ENCODE measurements around the gene CDKAL1.
"Not testable (repeated sequence)": the region's sequence is repeated elsewhere in the genome, so short reads cannot be mapped to it uniquely, and the experiment has no call there.

Gene CDKAL1

DNA sequence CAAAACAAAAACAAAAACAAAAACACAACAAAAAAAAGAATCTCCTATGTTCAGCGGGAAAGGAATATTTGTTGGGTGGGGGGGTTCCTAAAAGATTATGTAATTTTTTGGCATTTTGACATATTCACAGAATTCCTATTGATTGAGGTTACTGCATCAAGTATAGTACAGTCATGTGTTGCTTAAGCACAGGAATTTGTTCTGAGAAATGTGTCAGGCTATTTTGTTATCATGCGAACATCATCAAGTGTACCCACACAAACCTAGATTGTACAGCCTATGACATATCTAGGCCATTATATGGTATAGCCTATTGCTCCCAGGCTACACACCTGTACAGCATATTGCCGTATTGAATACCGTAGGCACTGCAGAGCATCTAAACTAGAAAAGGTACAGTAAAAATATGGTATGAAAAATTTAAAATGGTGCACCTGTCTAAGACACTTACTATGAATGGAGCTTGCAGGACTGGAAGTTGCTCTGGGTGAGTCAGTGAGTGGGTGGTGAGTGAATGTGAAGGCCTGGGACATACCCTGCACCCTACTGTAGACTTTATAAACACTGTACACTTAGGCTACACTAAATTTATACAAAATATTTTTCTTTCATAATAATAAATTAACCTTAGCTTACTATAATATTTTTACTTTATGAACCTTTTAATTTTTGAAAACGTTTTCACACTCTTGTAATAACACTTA lies 110.6 kb downstream of the CDKAL1 start:
- DNase-seq = no peak

DNA sequence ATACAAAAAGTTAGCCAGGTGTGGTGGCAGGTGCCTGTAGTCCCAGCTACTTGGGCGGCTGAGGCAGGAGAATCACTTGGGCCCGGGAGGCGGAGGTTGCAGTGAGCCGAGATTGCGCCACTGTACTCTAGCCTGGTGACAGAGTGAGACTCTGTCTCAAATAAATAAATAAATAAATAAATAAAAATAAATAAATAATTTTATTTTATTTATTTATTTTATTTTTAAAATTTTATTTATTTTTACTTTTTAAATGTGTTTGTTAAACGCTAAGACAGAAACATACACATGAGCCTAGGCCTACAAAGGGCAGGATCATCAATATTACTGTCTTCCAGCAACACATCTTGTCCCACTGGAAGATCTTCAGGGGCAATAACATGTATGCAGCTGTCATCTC lies 111.3 kb downstream of the CDKAL1 start:
- DNase-seq = not testable (repeated sequence)

DNA sequence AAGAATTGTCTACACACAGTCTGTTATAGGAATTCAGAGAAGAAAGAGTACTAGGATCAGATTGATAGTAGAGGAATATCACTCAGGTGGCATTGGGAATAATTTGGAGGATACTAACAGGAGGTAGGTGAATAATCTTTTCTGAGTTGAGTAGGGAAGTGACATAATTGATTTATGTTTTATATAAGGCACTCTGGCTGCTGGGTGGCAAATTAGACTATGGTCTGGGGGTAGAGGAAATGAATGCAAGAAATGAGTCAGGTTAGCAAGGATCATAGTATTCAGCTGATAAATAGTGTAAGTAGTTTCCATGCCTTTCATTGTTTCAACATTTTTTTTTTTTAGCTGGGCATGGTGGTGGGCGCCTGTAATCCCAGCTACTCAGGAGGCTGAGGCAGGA lies 113.3 kb downstream of the CDKAL1 start:
- no peak for DNase-seq

DNA sequence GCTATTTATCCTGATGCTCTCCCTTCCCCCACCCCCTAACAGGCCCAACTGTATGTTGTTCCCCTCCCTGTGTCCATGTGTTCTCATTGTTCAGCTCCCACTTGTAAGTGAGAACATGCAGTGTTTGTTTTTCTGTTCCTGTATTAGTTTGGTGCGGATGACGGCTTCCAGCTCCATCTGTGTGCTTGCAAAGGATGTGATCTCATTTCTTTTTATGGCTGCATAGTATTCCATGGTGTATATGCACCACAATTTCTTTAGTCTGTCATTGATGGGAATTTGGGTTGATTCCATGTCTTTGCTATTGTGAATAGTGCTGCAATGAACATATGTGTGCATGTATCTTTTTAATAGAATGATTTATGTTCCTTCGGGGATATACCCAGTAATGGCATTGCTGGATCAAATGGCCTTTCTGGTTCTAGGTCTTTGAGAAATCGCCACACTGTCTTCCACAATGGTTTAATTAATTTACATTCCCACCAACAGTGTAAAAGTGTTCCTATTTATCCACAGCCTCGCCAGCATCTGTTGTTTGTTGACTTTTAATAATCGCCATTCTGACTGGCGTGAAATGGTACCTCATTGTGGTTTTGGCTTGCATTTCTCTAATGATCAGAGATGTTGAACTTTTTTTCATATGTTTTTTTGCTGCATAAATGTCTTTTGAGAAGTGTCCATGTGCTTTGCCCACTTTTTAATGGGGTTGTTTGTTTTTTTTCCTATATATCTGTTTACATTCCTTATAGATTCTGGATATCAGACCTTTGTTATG lies 115.6 kb downstream of the CDKAL1 start:
- DNase-seq = not testable (repeated sequence)

DNA sequence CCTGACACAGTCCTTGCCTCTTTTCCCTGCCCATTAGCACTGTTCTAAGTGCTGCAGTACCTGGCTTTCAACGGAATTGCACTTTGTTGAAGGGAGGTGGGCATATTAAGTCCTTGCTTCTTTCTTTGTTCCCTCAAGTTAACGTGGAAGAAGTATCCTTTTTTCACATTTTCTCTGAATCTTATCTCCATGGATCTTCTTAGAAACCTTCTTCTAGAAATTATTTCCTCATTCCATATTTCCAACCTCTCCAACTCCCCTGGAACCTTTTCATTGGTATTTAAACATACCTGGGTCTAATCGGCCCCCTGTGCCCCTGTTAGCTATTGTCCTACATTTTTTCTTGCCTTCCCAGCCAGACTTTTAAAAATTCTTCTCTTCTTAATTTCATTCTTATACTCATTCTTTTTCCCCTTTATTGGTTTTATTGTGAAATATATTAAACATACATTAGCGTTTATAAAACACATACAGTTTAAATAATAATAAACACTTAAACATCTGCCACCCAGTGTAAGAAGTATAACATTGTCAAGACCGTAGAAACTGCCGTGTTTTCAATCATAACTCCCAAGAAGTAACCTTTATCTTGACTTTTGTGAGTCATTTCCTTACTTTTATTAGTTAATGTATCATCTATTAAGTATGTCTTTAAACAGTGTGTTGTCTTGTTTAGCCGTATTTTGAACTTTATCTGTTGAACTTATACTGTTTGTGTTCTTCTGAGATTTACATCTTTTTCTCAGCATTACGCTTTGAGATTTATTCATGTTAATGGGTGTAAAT lies 118.2 kb downstream of the CDKAL1 start:
- no peak for DNase-seq

DNA sequence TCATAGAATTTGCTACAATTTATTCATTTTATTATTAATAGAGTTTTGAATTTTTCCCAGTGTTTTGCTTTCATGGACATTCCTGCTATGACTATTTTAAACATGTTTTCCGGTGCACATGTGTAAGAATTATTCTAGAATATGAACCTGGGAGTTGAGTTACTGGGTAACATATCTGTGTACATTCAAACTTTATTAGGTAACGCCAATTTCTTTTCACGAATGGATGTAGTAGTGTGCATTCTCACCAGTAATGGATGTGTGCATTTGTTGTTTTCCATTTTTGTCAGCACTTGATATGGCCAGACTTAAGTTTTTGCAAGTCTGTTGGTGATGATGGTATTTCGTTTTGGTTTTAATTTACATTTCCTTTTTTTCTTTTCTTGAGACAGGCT lies 118.8 kb downstream of the CDKAL1 start:
- no peak for DNase-seq

DNA sequence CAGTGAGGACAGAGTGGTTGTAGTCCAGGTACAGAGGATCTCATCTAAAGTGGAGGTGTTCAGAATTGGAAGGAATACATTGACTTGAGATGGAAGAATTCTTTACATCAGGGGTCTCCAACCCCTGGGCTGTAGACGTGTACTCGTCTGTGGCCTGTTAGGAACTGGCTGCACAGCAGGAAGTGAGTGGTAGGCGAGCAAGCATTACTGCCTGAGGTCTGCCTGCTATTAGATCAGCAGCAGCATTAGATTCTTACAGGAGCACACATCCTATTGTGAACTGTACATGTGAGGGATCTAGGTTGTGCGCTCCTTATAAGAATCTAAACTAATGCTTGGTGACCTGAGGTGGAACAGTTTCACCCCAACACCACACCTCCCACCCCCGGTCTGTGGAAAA lies 121.1 kb downstream of the CDKAL1 start:
- DNase-seq = no peak

DNA sequence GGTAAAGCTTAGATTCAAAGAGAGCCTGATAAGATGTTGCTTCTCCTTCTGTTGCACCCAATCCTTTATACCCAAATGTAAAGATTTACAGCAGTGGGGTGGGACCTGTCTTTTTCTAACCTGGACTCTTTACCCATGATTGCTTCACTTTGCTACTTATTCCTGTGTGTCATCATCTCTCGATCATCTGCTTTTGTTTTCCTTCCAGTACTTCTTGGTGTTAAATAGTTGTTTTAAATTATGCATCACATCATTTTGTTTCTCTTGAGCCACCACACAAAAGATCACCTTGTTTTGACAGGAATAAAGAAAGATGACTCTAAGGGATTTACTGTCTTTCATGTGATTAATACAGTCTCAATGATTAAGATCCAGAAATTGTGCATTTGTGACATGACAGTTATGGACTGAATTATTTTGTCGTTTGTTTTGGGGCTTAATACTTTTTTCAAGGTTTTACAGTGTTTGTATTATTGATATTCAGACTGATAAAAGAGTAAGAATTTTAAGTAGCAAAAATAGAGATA lies 123.1 kb downstream of the CDKAL1 start:
- no peak for DNase-seq

DNA sequence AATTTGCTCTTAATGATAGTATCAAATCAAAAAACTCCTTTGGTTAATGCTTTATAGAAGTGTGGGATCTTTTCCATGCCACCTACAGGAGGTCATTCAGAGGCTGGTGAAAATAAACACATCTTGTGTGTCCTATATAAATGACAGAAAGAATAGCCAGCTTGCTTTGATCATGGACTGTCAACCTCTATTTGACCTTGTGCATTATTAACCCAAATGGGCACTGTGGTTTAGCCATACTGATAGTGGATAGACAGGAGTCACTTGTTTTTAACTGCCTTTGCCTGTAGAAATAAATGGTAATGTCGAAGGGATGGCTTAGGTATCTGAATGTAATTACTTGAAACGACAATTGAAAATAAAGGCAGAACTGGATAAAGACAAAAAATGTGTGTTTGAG lies 123.8 kb downstream of the CDKAL1 start:
- no peak for DNase-seq

DNA sequence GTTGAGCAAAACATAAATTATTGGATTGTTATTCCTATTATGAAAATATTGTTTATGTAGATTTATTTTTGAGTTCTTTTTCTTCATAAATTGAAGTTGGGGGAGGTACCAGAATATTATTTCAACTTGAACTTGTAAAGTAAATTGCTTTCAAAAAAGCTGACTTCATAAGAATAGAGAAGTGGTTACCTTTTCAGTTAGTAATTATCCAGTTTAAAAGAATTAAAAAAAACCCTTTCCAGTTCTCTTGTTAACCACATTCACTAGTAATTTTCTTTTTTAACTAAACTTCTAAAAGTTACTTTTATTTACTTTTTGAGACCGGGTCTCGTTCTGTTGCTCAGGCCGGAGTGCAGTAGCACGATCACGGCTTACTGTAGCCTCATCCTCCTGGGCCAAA lies 124.3 kb downstream of the CDKAL1 start:
- no peak for DNase-seq

DNA sequence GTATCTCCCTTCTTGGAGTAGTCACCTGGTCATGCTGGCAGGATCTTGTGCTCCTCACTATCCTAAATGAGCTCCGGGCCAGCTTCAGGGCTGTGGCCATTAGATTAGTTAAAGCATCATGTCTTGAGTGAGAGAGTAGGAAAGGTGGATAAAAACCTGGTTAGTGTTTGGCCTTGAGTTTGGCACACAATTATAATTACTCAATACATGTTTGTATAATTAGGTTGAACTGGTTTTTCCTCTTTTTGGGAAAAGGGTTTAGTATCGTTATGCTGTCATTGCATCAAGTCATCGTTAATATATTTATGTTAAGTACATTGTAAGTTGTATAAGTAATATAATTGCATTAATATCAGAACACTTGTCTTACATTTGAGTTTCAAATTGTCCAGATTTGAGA lies 126.3 kb downstream of the CDKAL1 start:
- no peak for DNase-seq

DNA sequence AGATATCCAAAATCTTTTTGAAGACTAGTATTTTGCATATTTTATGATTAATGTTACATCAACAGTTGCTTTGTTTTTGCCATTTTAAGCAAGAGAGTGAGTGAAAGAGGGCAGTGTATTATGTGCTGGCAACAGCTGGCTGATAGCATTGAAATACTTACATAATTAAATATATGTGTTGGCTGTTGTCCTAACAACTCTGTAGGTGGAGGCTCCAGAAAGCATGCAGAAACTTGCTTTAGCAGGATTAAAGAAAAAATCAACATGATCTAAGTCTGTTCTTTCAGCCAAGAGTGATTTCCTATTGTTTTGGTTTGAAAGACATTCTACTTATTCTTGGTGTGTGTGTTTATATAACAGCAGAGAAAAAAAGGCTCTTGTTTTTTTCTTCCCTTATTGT lies 127.5 kb downstream of the CDKAL1 start:
- no peak for DNase-seq

DNA sequence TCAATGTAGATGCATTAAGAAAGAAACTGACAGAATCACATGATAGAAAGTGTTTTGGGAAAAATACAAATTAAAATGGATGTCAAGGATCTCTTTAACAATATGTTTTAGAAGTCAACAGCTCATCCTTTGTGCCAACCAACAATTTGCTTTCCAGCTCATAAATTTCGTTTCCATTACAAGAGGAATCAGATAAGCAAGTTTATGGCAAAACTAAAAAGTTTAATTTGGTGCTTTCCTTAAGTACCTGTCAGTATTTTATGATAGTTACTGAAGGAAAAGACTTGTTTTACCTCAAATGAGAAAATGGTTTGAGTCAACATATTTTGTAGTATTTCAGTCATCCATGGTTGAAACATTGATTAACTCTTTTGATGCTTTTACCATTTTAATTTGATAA lies 130.0 kb downstream of the CDKAL1 start:
- no peak for DNase-seq

DNA sequence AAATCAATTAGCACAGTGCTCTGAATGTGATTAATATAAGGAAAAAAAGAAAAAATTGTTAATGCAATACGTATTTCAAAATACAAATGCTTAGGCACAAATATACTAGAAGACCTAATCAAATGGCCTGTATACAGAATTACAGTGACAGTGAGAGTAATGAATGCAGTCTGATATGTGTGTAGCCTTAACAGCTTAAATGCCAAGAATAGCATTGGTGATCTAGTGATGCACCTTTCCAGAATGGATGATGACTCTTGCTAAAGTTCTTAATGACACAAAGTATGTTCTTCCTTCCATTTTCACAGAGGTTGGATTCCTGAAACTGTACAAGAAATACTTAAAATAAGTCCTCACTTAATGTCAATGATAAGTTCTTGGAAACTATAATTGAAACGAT lies 131.0 kb downstream of the CDKAL1 start:
- DNase-seq = no peak

DNA sequence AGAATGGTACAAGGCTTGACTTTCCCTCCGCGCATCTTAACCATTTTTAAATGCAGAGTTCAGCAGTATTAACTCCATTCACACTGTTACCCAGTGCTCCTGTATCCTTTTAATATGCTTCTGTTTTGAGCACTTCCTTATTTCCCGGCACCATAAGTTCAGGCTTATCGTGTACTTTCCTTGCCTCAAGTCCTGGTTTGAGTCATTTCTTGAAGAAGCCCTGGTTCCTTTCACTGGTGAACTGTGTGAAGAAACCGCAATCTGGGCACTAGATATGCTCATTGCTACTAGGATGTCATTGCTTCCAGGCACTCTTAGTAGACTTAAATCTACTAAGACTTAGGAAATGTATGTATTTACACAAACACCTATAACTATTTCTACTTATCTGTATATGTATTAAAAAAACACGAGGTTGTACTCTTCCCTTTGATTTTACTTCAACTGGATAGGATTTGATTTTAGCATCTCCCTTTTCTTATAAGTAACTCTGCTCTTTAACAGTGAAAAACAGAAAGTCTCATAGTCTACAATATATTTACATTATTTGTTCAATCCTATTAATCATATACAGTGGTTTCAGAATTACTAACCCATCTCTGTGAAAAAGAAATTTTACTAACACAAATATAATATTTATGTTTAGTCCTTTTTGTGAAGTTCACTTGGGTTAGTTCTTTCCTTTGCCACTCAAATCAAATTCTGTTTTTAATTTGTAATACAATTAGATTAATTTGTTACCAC lies 135.5 kb downstream of the CDKAL1 start:
- DNase-seq = no peak

DNA sequence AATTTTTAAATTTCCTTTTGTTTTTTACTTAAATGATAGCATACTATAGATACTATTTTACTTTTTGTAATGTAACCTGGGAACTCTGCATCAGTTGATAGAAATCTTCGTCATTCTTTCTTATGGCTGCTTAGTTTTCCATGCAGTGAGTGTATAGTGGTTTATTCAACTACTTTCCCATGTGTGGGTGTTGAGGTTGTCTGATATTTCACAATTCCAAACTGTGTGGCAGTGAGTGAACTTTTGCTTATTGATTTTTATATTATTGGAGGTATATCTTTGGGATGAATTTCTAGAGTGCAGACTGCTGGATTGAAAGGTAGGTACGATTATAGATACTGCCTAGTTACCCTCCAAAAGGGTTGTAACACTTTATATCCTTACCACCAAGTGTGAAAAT lies 136.5 kb downstream of the CDKAL1 start:
- no peak for DNase-seq

DNA sequence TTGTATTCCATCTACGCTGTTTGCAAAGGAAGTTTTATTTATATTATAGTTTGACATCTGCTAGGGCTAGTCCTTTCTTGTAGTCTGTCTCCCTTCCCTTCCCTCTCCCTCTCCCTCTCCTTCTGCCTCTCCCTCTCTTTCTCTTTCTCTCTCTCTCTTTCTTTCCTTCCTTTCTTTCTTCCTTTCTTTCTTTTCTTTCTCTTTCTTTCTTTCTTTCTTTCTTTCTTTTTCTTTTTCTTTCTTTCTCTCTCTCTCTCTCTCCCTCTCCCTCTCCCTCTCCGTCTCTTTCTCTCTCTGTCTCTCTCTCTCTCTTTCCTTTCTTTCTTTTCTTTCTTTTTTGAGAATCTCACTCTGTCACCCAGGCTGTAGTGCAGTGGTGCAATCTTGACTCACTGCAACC lies 137.8 kb downstream of the CDKAL1 start:
- DNase-seq = no peak

DNA sequence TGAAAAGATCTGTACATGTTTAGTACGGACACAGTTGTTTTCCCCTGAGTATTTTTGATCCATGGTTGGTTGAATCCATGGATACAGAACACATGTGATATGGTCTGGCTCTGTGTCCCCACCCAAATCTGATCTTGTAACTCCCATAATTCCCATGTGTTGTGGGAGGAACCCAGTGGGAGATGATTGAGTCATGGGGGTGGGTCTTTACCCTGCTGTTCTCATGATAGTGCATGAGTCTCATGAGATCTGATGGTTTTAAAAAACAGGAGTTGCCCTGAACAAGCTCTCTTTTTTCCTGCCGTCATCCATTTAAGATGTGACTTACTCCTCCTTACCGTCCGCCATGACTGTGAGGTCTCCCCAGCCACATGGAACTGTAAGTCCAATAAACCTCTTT lies 139.2 kb downstream of the CDKAL1 start:
- DNase-seq = no peak

DNA sequence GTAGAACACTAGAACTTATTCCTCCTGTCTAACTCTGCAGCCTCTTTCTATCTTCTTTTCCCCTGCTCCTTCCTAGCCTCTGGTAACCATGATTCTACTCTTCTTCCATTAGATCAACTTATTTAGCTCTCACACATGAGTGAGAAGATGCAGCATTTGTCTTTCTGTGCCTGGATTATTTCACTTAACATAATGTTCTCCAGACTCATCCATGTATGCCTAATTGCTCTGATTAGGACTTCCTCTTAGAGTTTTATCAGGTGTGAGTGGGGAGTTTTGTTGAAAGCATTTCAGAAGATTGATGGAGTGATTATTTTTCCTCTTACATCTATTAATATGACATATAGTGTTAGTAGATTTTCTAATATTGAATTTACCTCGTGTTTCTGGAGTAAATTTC lies 140.4 kb downstream of the CDKAL1 start:
- DNase-seq = no peak

DNA sequence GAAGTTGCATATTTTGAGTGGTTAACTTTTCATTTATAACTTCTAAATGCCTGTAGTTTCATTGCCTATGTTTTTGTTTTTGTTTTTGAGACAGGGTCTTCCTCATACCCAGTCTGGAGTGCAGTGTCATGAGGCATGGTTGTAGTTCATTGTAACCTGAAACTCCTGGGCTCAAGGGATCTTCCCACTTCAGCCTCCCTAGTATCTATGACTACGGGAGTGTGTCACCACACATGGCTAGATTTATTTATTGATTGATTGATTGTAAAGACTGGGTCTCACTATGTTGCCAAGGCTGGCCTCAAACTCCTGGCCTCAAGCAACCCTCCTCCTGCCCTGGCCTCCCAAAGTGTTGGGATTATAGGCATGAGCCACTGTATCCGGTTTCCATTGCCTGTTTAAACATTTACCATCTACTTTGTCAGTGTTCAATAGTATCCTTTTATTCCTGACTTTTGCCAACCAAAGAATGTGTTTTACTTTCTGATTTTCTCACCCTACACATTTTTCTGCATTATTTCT lies 144.6 kb downstream of the CDKAL1 start:
- DNase-seq = no peak

DNA sequence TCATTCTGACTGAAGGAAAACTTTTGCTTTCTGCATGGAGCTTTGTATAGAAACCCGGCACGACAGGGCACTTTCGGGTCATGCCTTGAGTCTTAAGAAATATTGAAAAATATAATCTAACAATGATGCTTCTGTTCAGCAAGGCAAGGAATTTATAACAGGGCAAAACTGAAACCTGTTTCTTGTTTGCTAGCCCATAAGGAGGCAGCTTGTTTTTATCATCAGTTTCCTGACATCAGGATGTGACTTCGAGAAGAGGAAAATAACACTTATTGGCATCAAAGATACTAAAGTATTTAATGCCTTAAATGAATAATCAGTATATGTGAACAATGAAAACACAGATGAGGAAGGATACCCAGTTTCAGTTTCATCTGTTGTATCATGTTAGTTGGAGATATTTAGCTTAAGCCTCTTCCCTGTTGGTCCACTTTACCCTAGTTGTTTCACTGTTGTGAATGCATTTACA lies 146.5 kb downstream of the CDKAL1 start:
- no peak for DNase-seq

DNA sequence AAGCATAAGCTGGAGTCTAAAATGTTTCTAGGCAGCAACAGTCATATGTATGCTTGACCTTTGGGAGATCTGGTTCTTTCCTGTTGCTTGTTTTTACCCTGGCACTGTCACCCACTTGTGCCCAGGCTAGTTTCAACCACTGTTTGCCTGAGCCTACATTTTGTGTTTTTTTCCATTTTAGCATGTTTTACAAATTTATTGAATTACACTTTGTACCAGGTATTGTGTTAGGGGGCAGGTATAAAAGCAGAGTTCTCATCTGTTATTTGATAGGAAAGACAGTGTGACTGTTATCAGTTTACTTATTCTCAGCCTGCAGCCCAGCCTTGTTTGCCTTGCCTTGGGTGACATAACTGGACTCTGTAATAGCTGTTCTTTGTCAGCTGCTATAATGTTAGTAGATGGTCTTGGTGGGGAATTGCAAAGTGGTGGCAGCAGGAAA lies 147.0 kb downstream of the CDKAL1 start:
- DNase-seq = no peak

DNA sequence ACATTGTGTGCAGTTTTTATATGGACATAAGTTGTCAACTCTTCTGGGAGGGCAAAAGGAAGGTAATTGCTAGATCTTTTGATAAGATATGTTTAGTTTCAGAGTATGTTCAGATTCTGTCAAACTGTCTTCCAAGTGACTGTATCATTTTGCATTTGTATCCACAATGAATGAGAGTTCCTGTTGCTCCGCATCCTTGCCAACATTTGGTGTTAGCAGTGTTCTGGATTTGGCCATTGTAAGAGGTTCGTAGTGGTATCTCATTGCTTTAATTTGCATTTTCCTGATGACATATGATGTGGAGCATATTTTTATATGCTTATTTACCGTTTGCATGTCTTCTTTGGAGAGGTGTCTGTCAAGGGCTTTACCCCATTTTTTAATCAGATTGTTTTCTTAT lies 150.2 kb downstream of the CDKAL1 start:
- DNase-seq = no peak

Measured in NK-92 treated with Interleukin-12 subunit alpha and Interleukin-12 subunit beta, amount 100 ng/mL, for 24 hours (cell line).